CD4-positive, alpha-beta T cell (primary cell): ENCODE data around the gene CDV3. TPM values are rescaled to one million over a fixed set of nuclear protein-coding genes. Genes with fewer than 3 reads are reported as not detected.
"Not testable (repeated sequence)": the region's sequence is repeated elsewhere in the genome, so short reads cannot be mapped to it uniquely, and the experiment has no call there.

ENCODE experiments used
- ATAC-seq: fragments of 200-7000 bp; cut with Tn5 transposase; one replicate; pipeline ENCODE4 v1.10.0; 2022; ENCODE audit warnings: mild to moderate bottlenecking; ENCODE audit not compliant: poor library complexity
- CTCF ChIA-PET: fragments of 350-600 bp; sonication (Branson Sonifier 250); formaldehyde crosslinking; loops from one replicate; lab custom pipeline; 2021; ENCODE audit warnings: antibody characterized with exemption, inconsistent platforms; lab: Charles Lee
- POLR2A ChIA-PET: fragments of 350-600 bp; sonication (Branson Sonifier 250); formaldehyde crosslinking; loops from one replicate; lab custom pipeline; 2021; ENCODE audit warnings: antibody characterized with exemption, inconsistent platforms; lab: Charles Lee
- DNase-seq, 14 experiments: peaks; one replicate each; pipeline ENCODE4 v3.0.0-alpha.2; 2013 to 2020; ENCODE audit warnings: mixed read lengths in 2 of 14
- H3K27ac ChIP-seq, 2 donors: one replicate each; pipeline versions ENCODE4 v1.5.1 to v1.7.0; 2013; ENCODE audit warnings: low read length in 2 of 2, low read depth in 1 of 2, mild to moderate bottlenecking in 1 of 2
- H3K27me3 ChIP-seq, 2 experiments: 1 replicate in 1 of 2; 2 replicates in 1 of 2; pipeline versions ENCODE4 v1.6.1 to v1.7.0; 2013; ENCODE audit warnings: low read length in 2 of 2, control low read depth in 1 of 2, mild to moderate bottlenecking in 1 of 2, moderate library complexity in 1 of 2; ENCODE audit not compliant: insufficient read depth in 2 of 2, control insufficient read depth in 1 of 2
- H3K36me3 ChIP-seq: one replicate; pipeline ENCODE4 v1.6.1; 2013; ENCODE audit warnings: low read length, control low read depth; ENCODE audit not compliant: insufficient read depth
- H3K4me1 ChIP-seq: one replicate; pipeline ENCODE4 v1.6.1; 2013; ENCODE audit warnings: low read length, control low read depth; ENCODE audit not compliant: insufficient read depth
- H3K4me3 ChIP-seq: one replicate; pipeline ENCODE4 v1.5.1; 2013; ENCODE audit warnings: mild to moderate bottlenecking, low read length, moderate library complexity
- H3K9me3 ChIP-seq, 2 experiments: 1 replicate in 1 of 2; 2 replicates in 1 of 2; pipeline versions ENCODE4 v1.6.1 to v1.7.0; 2013; ENCODE audit warnings: low read length in 2 of 2, mild to moderate bottlenecking in 2 of 2, control low read depth in 1 of 2, moderate library complexity in 1 of 2; ENCODE audit not compliant: control insufficient read depth in 1 of 2, insufficient read depth in 1 of 2
- H3K27ac Mint-ChIP-seq: one replicate; pipeline ENCODE4 v1.8.0; 2020; ENCODE audit warnings: mixed read lengths
- H3K27me3 Mint-ChIP-seq: one replicate; pipeline ENCODE4 v1.8.0; 2021; ENCODE audit warnings: mixed read lengths
- H3K36me3 Mint-ChIP-seq: one replicate; pipeline ENCODE4 v1.8.0; 2021; ENCODE audit warnings: low read depth, mixed read lengths
- H3K4me1 Mint-ChIP-seq: one replicate; pipeline ENCODE4 v1.8.0; 2021; ENCODE audit warnings: low read depth, mixed read lengths
- H3K4me3 Mint-ChIP-seq: one replicate; pipeline ENCODE4 v1.8.0; 2020; ENCODE audit warnings: mild to moderate bottlenecking, mixed read lengths
- H3K9me3 Mint-ChIP-seq: one replicate; pipeline ENCODE4 v1.8.0; 2020; ENCODE audit warnings: mixed read lengths
- intact Hi-C, 2 experiments: fragments of 100-400 bp; cut with DNase I in 1 of 2; cut with micrococcal nuclease in 1 of 2; formaldehyde crosslinking; loops; one replicate each; pipeline versions ENCODE4 v1.15.1 to v1.9.0; 2023 to 2025; cut with DNase I, micrococcal nuclease
- total RNA-seq, 174 experiments: library from RNA in 2 of 174; stranded (reverse) in 2 of 174; gene quantifications; one replicate each; pipeline ENCODE4 v1.2.3 and lab custom pipeline; 2021 to 2026
- TF ChIP-seq, protein P1 (sequence below): fragments of 200-600 bp; IDR thresholded peaks from one replicate; pipeline ENCODE4 v1.8.0; 2022; ENCODE audit warnings: antibody characterized with exemption, mild to moderate bottlenecking

CDV3 gene
- total RNA-seq, 2 experiments from 2014 or later, result 206 to 228 TPM

DNA sequence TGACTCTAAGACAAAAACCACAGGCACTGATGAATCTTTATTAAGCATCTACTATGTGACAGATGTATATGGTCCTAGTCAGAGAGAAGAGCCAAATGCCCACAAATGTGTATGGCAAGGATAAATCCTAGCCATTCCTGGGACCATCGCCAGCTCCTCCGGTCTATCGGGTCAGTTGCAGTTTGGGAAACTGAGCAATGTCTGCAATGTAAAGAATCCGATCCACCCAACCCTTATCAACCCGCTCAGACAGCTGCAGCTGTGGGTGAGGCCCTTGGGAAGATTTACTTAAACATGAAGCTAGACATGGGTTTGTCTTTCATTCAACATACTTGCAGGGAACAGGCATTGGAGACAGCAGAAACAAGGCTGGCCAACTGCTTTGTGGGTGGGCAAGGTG lies 40.5 kb upstream of the CDV3 start:
- TF ChIP-seq, protein P1, sequence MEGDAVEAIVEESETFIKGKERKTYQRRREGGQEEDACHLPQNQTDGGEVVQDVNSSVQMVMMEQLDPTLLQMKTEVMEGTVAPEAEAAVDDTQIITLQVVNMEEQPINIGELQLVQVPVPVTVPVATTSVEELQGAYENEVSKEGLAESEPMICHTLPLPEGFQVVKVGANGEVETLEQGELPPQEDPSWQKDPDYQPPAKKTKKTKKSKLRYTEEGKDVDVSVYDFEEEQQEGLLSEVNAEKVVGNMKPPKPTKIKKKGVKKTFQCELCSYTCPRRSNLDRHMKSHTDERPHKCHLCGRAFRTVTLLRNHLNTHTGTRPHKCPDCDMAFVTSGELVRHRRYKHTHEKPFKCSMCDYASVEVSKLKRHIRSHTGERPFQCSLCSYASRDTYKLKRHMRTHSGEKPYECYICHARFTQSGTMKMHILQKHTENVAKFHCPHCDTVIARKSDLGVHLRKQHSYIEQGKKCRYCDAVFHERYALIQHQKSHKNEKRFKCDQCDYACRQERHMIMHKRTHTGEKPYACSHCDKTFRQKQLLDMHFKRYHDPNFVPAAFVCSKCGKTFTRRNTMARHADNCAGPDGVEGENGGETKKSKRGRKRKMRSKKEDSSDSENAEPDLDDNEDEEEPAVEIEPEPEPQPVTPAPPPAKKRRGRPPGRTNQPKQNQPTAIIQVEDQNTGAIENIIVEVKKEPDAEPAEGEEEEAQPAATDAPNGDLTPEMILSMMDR, result no peak
- Histone ChIP-seq H3K27ac (no peak overlapping the region), H3K9me3 (no peaks in the 10 kb centered on the region), H3K27me3 (no peaks in the 10 kb centered on the region), H3K36me3 (no peaks in the 10 kb centered on the region), H3K4me3 (no peak overlapping the region), H3K4me1 (no peaks in the 10 kb centered on the region)
- no peak for DNase-seq
- Mint-ChIP-seq H3K4me1 (no peaks in the 10 kb centered on the region), H3K27ac (no peak overlapping the region), H3K36me3 (no peaks in the 10 kb centered on the region), H3K9me3 (no peaks in the 10 kb centered on the region), H3K27me3 (no peaks in the 10 kb centered on the region), H3K4me3 (no peak overlapping the region)
- intact Hi-C loops, result no loop called here
- CTCF ChIA-PET, result no interaction called here
- ATAC-seq, result no peak
- POLR2A ChIA-PET, result no interaction called here

DNA sequence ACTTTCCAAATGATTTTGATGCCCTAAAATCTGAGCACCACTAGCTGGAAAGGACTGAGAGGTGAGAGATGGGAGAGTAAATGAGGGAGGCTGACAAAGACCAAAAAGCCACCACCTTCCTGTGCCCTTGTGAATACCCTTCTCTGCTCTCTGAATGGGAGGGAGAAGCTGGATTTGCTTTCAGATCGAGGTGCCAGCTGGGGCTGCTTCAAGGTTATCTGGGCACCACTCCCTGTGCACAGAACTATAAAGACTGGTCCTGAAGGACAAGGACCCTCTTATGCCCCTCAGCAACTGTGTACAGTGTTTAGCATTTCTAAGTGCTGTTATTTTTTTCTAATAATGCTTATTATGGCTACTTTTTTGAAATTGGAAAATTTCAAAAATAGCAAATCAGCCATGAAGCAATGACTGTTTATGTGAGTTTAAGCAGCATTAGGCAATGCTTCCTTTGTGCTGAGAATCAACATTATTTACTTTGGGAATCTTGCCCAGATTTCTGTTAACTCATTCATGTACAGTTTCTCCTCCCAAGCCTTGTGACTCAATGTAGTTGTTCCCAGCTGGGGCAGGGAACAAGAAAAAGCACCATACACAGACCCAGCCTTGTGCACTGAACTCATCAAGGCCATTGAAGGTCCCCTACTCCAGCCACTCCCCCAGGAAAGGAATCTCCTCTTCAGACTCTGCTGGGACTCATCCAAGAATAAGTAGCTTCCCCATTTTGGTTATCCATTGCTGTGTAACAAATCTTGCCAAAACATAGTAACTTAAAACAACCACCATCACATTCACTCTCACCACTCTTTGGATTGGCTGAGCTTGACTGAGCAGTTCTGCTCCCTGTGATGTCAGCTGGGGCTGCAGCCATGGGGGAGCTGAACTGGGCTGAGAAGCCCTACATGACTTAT lies 37.3 kb upstream of the CDV3 start:
- ATAC-seq, result no peak
- Histone ChIP-seq H3K36me3 (no peaks in the 10 kb centered on the region), H3K9me3 (peaks cover 0 to 4% of the 10 kb centered on the region in 2 experiments), H3K4me3 (no peak overlapping the region), H3K4me1 (no peaks in the 10 kb centered on the region), H3K27ac (no peak overlapping the region), H3K27me3 (no peaks in the 10 kb centered on the region)
- Mint-ChIP-seq H3K4me1 (no peaks in the 10 kb centered on the region), H3K27ac (no peak overlapping the region), H3K4me3 (no peak overlapping the region), H3K27me3 (no peaks in the 10 kb centered on the region), H3K9me3 (peaks cover 2% of the 10 kb centered on the region), H3K36me3 (no peaks in the 10 kb centered on the region)
- DNase-seq, result no peak
- intact Hi-C loops, result no loop called here
- ChIA-PET CTCF (no interaction called here), POLR2A (interaction anchor here (0.7 kb wide), 1 partner anchor 1009 kb away, joined by 3 read pairs; no protein-coding TSS in a partner anchor)
- TF ChIP-seq, protein P1, result no peak

DNA sequence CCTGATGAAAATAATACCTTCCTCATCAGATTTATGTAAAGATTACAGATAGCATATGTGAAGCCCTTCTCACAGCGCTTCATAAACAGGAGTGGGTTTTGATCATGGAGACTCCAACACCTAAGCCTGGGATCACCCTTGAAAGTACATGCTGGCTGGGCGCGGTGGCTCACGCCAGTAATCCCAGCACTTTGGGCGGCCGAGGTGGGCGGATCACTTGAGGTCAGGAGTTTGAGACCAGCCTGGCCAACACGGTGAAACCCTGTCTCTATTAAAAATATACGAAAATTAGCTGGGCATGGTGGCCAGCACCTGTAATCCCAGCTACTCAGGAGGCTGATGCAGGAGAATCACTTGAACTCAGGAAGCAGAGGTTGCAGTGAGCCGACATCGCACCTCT lies 36.4 kb upstream of the CDV3 start:
- ATAC-seq, H3K9me3 Mint-ChIP-seq, intact Hi-C loops, H3K4me1 ChIP-seq, H3K27me3 Mint-ChIP-seq, H3K27ac ChIP-seq, H3K27ac Mint-ChIP-seq, H3K9me3 ChIP-seq, H3K4me3 Mint-ChIP-seq, H3K4me3 ChIP-seq, H3K36me3 Mint-ChIP-seq, H3K27me3 ChIP-seq, DNase-seq, H3K36me3 ChIP-seq, CTCF ChIA-PET, H3K4me1 Mint-ChIP-seq: not testable (repeated sequence)
- POLR2A ChIA-PET, result interaction anchor here (1.6 kb wide), 1 partner anchor 36 kb away, joined by 4 read pairs; the partner anchor contains the start of gene CDV3
